ENCODE data around the gene TRIM61. TPM values are rescaled to one million over a fixed set of nuclear protein-coding genes. Genes with fewer than 3 reads are reported as not detected.

The TRIM61 gene
- total and polyA plus RNA-seq, 2 of the 4 experiments (the other 2 are of a cell fraction): 1.5 to 4.7 TPM

DNA sequence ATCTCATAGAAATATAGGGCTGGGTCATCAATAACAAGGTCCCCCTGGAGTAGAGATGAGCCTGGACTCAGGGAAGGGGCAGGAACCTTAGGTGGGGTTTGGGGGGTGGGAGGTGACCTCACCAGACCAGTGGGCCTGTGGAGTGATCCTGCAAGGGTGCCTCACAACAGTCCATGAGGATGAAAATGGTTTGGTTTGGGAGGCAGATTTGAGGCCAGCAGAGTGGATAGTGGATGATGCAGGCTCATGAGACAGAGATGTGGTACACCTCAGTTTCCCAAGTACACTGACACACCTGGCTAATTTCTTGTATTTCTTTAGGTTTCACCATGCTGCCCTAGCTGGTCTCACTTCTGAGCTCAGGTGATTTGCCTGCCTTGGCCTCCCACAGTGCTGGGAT is 36.2 kb upstream of the TRIM61 start:
- H2BK20ac ChIP-seq (ENCODE audit: low read depth, low read length): no peak overlapping the region
- no peak for ATAC-seq (ENCODE audit: low read depth)
- H3K27ac ChIP-seq (ENCODE audit: insufficient read depth, low read length): no peak overlapping the region
- no peak overlapping the region for H3K23ac ChIP-seq (ENCODE audit: low read depth, low read length)
- DNase-seq: no peak
- H2AFZ ChIP-seq (replicated peaks; ENCODE audit: low read length, poor library complexity): no peak overlapping the region
- no peak overlapping the region for H3K14ac ChIP-seq (replicated peaks; ENCODE audit: low read depth, low read length)
- no peak overlapping the region for H2BK120ac ChIP-seq (ENCODE audit: low read depth, low read length)
- no peak overlapping the region for H3K4ac ChIP-seq (ENCODE audit: low read depth, low read length)
- no peak overlapping the region for H2AK5ac ChIP-seq (ENCODE audit: low read depth, low read length)
- no peak for TF ChIP-seq MAZ (IDR thresholded peaks at IDR 0.05; ENCODE audit: borderline replicate concordance, low read depth, low read length)
- TF ChIP-seq, protein P1, sequence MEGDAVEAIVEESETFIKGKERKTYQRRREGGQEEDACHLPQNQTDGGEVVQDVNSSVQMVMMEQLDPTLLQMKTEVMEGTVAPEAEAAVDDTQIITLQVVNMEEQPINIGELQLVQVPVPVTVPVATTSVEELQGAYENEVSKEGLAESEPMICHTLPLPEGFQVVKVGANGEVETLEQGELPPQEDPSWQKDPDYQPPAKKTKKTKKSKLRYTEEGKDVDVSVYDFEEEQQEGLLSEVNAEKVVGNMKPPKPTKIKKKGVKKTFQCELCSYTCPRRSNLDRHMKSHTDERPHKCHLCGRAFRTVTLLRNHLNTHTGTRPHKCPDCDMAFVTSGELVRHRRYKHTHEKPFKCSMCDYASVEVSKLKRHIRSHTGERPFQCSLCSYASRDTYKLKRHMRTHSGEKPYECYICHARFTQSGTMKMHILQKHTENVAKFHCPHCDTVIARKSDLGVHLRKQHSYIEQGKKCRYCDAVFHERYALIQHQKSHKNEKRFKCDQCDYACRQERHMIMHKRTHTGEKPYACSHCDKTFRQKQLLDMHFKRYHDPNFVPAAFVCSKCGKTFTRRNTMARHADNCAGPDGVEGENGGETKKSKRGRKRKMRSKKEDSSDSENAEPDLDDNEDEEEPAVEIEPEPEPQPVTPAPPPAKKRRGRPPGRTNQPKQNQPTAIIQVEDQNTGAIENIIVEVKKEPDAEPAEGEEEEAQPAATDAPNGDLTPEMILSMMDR (conservative IDR thresholded peaks at IDR 0.05; ENCODE audit: low read depth, low read length): no peak
- no peak for TF ChIP-seq CEBPB (IDR thresholded peaks at IDR 0.05; ENCODE audit: low read depth, low read length)
- no peak for TF ChIP-seq RFX5 (IDR thresholded peaks at IDR 0.05; ENCODE audit: low read depth, low read length)
- TF ChIP-seq NFE2L2 (IDR thresholded peaks at IDR 0.05; ENCODE audit: low read depth, low read length): no peak
- no peak for TF ChIP-seq SMC3 (IDR thresholded peaks at IDR 0.05; ENCODE audit: low read depth, low read length)
- CTCF ChIA-PET: no interaction called here
- no peak overlapping the region for H3K4me3 ChIP-seq (ENCODE audit: insufficient read depth, low read depth, low read length)
- H4K5ac ChIP-seq (ENCODE audit: low read depth, low read length): no peak overlapping the region
- no peak overlapping the region for H2BK15ac ChIP-seq (ENCODE audit: low read depth, low read length)
- H4K8ac ChIP-seq (ENCODE audit: low read depth in 2 of 2, low read length in 2 of 2): no peak overlapping the region
- H3K9me1 ChIP-seq (ENCODE audit: insufficient read depth, low read length): no peaks in the 10 kb centered on the region
- no peak overlapping the region for H2AK9ac ChIP-seq (replicated peaks; ENCODE audit: low read depth, low read length, poor library complexity)
- in situ Hi-C loops (cut with MboI; ENCODE audit: low sequenced_read_pairs) (no loop called here), intact Hi-C loops (cut with micrococcal nuclease) (no loop called here), dilution Hi-C loops (cut with HindIII; ENCODE audit: low sequenced_read_pairs, unreplicated experiment) (no loop called here)
- no peaks in the 10 kb centered on the region for H3K36me3 ChIP-seq (ENCODE audit: control insufficient read depth, insufficient read depth, low read length)
- no peak overlapping the region for H3K9ac ChIP-seq (ENCODE audit: low read depth, low read length)
- POLR2A ChIA-PET (ENCODE audit: unreplicated experiment): no interaction called here
- no peak overlapping the region for H3K18ac ChIP-seq (ENCODE audit: low read depth, low read length)
- no peaks in the 10 kb centered on the region for H3K4me1 ChIP-seq (ENCODE audit: control insufficient read depth, insufficient read depth, low read length)
- H3K4me2 ChIP-seq (ENCODE audit: low read depth, low read length): no peak overlapping the region
- no peaks in the 10 kb centered on the region for H3K79me1 ChIP-seq (ENCODE audit: low read depth in 1 of 2, low read length in 2 of 2)
- H4K91ac ChIP-seq (ENCODE audit: insufficient read depth, low read depth, low read length): no peak overlapping the region
- H3K27me3 ChIP-seq (ENCODE audit: control insufficient read depth, insufficient read depth, low read length): no peaks in the 10 kb centered on the region
- no peak overlapping the region for H2BK5ac ChIP-seq (ENCODE audit: low read depth, low read length, poor library complexity, severe bottlenecking)
- H3K9me3 ChIP-seq (ENCODE audit: control insufficient read depth, insufficient read depth, low read length): no peaks in the 10 kb centered on the region
- no TSS peak for BruUV-seq (replicated peaks)
- H4K20me1 ChIP-seq (ENCODE audit: insufficient read depth, low read length): no peaks in the 10 kb centered on the region
- no peak overlapping the region for H3K56ac ChIP-seq (ENCODE audit: extremely low read depth, insufficient read depth, low read length)

Measured in IMR-90 (cell line).